ENCODE measurements around the gene ANK2. TPM values are rescaled to one million over a fixed set of nuclear protein-coding genes. Genes with fewer than 3 reads are reported as not detected.

Gene ANK2
- total and polyA plus RNA-seq, 2 experiments from 2014 or later: 7.7 to 40.4 TPM

GRCh38 chr4:113116414-113117357 lies 67.2 kb downstream of the ANK2 start:
- peak overlapping the region; percentile 18; the same call in 1 of the 2 replicates for H3K4me2 ChIP-seq
- Mint-ChIP-seq H3K9me3 (no peaks in the 10 kb centered on the region), H3K4me3 (no peak overlapping the region)

More at GRCh38 chr4:113116414-113117357, 67.2 kb downstream of the ANK2 start:
- Mint-ChIP-seq H3K36me3 (ENCODE audit: low read depth) (no peaks in the 10 kb centered on the region), H3K27ac (peak overlapping the region; percentile 17), H3K4me1 (peaks cover 37% of the 10 kb centered on the region), H3K27me3 (ENCODE audit: insufficient read depth, low read depth, poor library complexity) (peaks cover 2% of the 10 kb centered on the region)
- Histone ChIP-seq H3K4me3 (no peak overlapping the region), H3K27ac (ENCODE audit: low read depth) (peak overlapping the region; percentile 46; the same call in 1 of the 2 replicates), H2AFZ (no peak overlapping the region), H3K36me3 (ENCODE audit: insufficient read depth) (no peaks in the 10 kb centered on the region), H3K4me1 (ENCODE audit: insufficient read depth) (peaks cover 21% of the 10 kb centered on the region), H3K79me2 (replicated peaks; ENCODE audit: insufficient read depth) (no peaks in the 10 kb centered on the region), H3K27me3 (ENCODE audit: insufficient read depth) (no peaks in the 10 kb centered on the region), H4K20me1 (replicated peaks; ENCODE audit: insufficient read depth) (no peaks in the 10 kb centered on the region), H3F3A (replicated peaks; ENCODE audit: low read depth) (no peaks in the 10 kb centered on the region), H3K9me2 (ENCODE audit: insufficient read depth) (no peaks in the 10 kb centered on the region)
- DNase-seq (ENCODE audit: low spot score) (peak; percentile 45), ATAC-seq (peak; percentile 80)
- TF ChIP-seq ZNF114 (CRISPR knock-in tag; IDR thresholded peaks at IDR 0.05) (no peak), JUNB (IDR thresholded peaks at IDR 0.05; ENCODE audit: unreplicated experiment) (no peak), EZH2phosphoT487 (IDR thresholded peaks at IDR 0.05; ENCODE audit: unreplicated experiment) (no peak), NANOG (IDR thresholded peaks at IDR 0.05; ENCODE audit: borderline replicate concordance) (no peak), CREB1 (CRISPR knock-in tag; IDR thresholded peaks at IDR 0.05; ENCODE audit: low read depth) (no peak), CTCF (conservative IDR thresholded peaks at IDR 0.05; ENCODE audit: low read depth in 2 of 2) (no peak), REST (IDR thresholded peaks at IDR 0.05; ENCODE audit: unreplicated experiment) (no peak), ZNF462 (CRISPR knock-in tag; IDR thresholded peaks at IDR 0.05) (no peak), EZH2 (IDR thresholded peaks at IDR 0.05; ENCODE audit: low read depth, unreplicated experiment) (no peak), ETS1 (IDR thresholded peaks at IDR 0.05) (no peak), POLR2AphosphoS5 (IDR thresholded peaks at IDR 0.05; ENCODE audit: low read depth) (no peak), STAT1 (IDR thresholded peaks at IDR 0.05; ENCODE audit: unreplicated experiment) (no peak), ZNF331 (CRISPR knock-in tag; IDR thresholded peaks at IDR 0.05; ENCODE audit: low read depth) (no peak)
